B cell (primary cell): ENCODE results near the gene MLLT3. TPM values are rescaled to one million over a fixed set of nuclear protein-coding genes. Genes with fewer than 3 reads are reported as not detected.

Experiments used
- ATAC-seq: fragments of 200-7000 bp; cut with Tn5 transposase; one replicate; pipeline ENCODE4 v1.10.0; 2021; ENCODE audit warnings: low read depth, mild to moderate bottlenecking, moderate number of reproducible peaks, moderate library complexity
- CTCF ChIA-PET: fragments of 350-600 bp; sonication (Branson Sonifier 250); formaldehyde crosslinking; loops from one replicate; lab custom pipeline; 2021; ENCODE audit warnings: antibody characterized with exemption, inconsistent platforms; lab: Charles Lee
- POLR2A ChIA-PET: fragments of 350-600 bp; sonication (Branson Sonifier 250); formaldehyde crosslinking; loops from one replicate; lab custom pipeline; 2021; ENCODE audit warnings: antibody characterized with exemption; lab: Charles Lee
- DNase-seq: peaks from one replicate; pipeline ENCODE4 v3.0.0; 2013
- H2AFZ ChIP-seq: 2 replicates; pipeline ENCODE4 v1.6.1; 2012; ENCODE audit warnings: mild to moderate bottlenecking, low read depth, low read length; ENCODE audit not compliant: insufficient read depth, poor library complexity, severe bottlenecking
- H3K27ac ChIP-seq, 2 donors: 1 replicate in 1 of 2; 2 replicates in 1 of 2; pipeline ENCODE4 v1.5.1; 2012 to 2013; ENCODE audit warnings: low read length in 2 of 2, mild to moderate bottlenecking in 2 of 2, moderate library complexity in 1 of 2
- H3K27me3 ChIP-seq, 4 experiments: fragments of 200-600 bp in 1 of 4; sonication (generic) in 1 of 4; replicated peaks in 1 of 4; 1 replicate in 2 of 4; 2 replicates in 2 of 4; pipeline versions ENCODE4 v1.6.1 to v1.7.0; 2013 to 2016; ENCODE audit warnings: low read length in 3 of 4, mild to moderate bottlenecking in 2 of 4, mixed read lengths in 1 of 4, moderate library complexity in 1 of 4; ENCODE audit not compliant: insufficient read depth in 4 of 4, control insufficient read depth in 3 of 4; ENCODE audit errors: control extremely low read depth in 1 of 4
- H3K36me3 ChIP-seq, 2 experiments: replicated peaks in 1 of 2; 1 replicate in 1 of 2; 2 replicates in 1 of 2; pipeline versions ENCODE4 v1.6.1 to v1.7.1; 2013; ENCODE audit warnings: low read length in 1 of 2; ENCODE audit not compliant: insufficient read depth in 2 of 2, control insufficient read depth in 1 of 2; ENCODE audit errors: control extremely low read depth in 1 of 2, extremely low read depth in 1 of 2
- H3K4me1 ChIP-seq, 2 donors: fragments of 200-600 bp in 1 of 2; sonication (generic) in 1 of 2; 1 replicate in 1 of 2; 2 replicates in 1 of 2; pipeline versions ENCODE4 v1.5.1 to v1.6.1; 2013 to 2017; ENCODE audit warnings: low read length in 2 of 2; ENCODE audit not compliant: control insufficient read depth in 2 of 2, insufficient read depth in 2 of 2
- H3K4me2 ChIP-seq: replicated peaks from 2 replicates; pipeline ENCODE3; 2012; ENCODE audit warnings: mild to moderate bottlenecking, low read depth, low read length; ENCODE audit not compliant: poor library complexity, severe bottlenecking
- H3K4me3 ChIP-seq, 5 experiments: fragments of 200-600 bp in 1 of 5; sonication (generic) in 1 of 5; 1 replicate in 3 of 5; 2 replicates in 2 of 5; pipeline versions ENCODE4 v1.5.1 to v1.7.0; 2011 to 2016; ENCODE audit warnings: low read length in 4 of 5, mild to moderate bottlenecking in 4 of 5, low read depth in 2 of 5, control low read depth in 1 of 5, moderate library complexity in 1 of 5; ENCODE audit not compliant: insufficient read depth in 1 of 5; ENCODE audit errors: control extremely low read depth in 1 of 5, extremely low read depth in 1 of 5
- H3K79me2 ChIP-seq: fragments of 200-600 bp; sonication (generic); one replicate; pipeline ENCODE4 v1.6.0; 2016; ENCODE audit warnings: low read length; ENCODE audit not compliant: control insufficient read depth, insufficient read depth
- H3K9ac ChIP-seq: fragments of 200-600 bp; sonication (generic); 2 replicates; pipeline ENCODE4 v1.6.1; 2017; ENCODE audit warnings: mild to moderate bottlenecking, low read length, moderate library complexity
- H3K9me3 ChIP-seq, 3 donors: one replicate each; pipeline versions ENCODE4 v1.6.1 to v1.7.1; 2013; ENCODE audit warnings: low read length in 2 of 3; ENCODE audit not compliant: control insufficient read depth in 2 of 3, insufficient read depth in 1 of 3; ENCODE audit errors: control extremely low read depth in 1 of 3
- H4K20me1 ChIP-seq: 2 replicates; pipeline ENCODE4 v1.6.0; 2012; ENCODE audit warnings: mild to moderate bottlenecking, low read length; ENCODE audit not compliant: insufficient read depth, control insufficient read depth, poor library complexity, severe bottlenecking
- H3K27ac Mint-ChIP-seq: one replicate; pipeline ENCODE4 v1.8.0; 2021; ENCODE audit warnings: mixed read lengths
- H3K27me3 Mint-ChIP-seq: one replicate; pipeline ENCODE4 v1.8.0; 2021; ENCODE audit warnings: mixed read lengths
- H3K4me1 Mint-ChIP-seq: one replicate; pipeline ENCODE4 v1.8.0; 2021; ENCODE audit warnings: mixed read lengths
- H3K4me3 Mint-ChIP-seq: one replicate; pipeline ENCODE4 v1.8.0; 2021; ENCODE audit warnings: mixed read lengths
- H3K9me3 Mint-ChIP-seq: one replicate; pipeline ENCODE4 v1.8.0; 2022; ENCODE audit warnings: mixed read lengths; ENCODE audit not compliant: insufficient read depth
- EZH2 ChIP-seq: IDR thresholded peaks from 2 replicates; pipeline ENCODE4 v1.6.1; 2012; ENCODE audit warnings: borderline replicate concordance, low read depth, mild to moderate bottlenecking, moderate library complexity, low read length; ENCODE audit not compliant: insufficient read depth, poor library complexity, severe bottlenecking
- whole genome bisulfite sequencing: methylation state at CpG from one replicate; pipeline ENCODE4 v1.1.5; 2013; ENCODE audit warnings: missing lambda C conversion rate; ENCODE audit not compliant: insufficient coverage; 5-methylcytosine and 5-hydroxymethylcytosine counted together
- intact Hi-C: fragments of 100-400 bp; cut with micrococcal nuclease; formaldehyde crosslinking; loops from one replicate; pipeline ENCODE4 v1.10.0; 2022
- polyA plus RNA-seq: library from polyadenylated mRNA; depleted of rRNA; stranded (reverse); fragments of >200 nt; gene quantifications from 2 replicates; pipeline ENCODE4 v1.2.3, GENCODE V29; 2012
- total RNA-seq, 2 donors: library from RNA; stranded (reverse); fragments of 120-200 nt in 1 of 2; gene quantifications; 1 replicate in 1 of 2; 2 replicates in 1 of 2; pipeline versions ENCODE4 v1.2.3 to v1.2.4, GENCODE V29; 2013 to 2022
- TF ChIP-seq, protein P1 (sequence below): fragments of 200-600 bp; IDR thresholded peaks from one replicate; pipeline ENCODE4 v1.8.0; 2022; ENCODE audit warnings: antibody characterized with exemption, mild to moderate bottlenecking

Gene MLLT3
- total and polyA plus RNA-seq, 2 donors (not counting 1 experiment from before 2014, with no cell fraction given) = 3.4 to 3.6 TPM

DNA sequence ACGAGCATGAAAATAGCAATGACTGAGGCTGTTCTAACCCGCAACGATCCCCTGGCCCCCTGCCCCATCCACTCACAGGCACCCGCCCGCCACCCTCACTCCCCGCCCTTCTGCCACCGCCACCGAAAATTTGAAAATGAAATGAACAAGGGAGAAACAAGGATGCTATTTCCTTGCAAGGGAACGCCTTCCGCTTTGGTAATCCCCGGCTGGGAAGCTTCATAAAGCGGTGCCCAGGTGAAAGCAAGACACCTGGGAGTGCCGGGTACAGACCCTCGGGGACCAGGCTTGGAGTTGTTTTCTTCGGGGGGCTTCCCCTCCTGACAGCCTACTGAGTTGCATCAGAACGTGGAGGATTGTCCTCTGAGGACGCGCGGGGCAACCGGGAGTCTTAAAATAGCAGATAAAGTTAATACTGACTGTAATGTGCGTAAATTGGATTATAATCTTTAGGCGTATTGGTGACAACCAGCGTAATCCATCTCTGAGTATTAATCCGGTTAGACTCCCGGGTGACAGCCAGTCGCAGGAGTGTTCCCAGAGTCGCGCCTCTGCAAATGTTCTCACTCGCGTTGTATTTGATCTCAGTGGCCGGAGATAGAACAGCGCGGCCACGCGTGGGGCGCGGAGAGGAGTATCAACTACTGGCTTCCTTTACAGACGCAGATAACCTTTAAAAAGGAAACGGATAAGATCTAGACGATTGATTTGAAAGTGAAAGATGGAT lies 885 bp upstream of the MLLT3 start:
- peak overlapping the region in 1 of 2 donors; percentile 40 for H3K27ac ChIP-seq
- Mint-ChIP-seq H3K4me1 (peaks cover 38% of the 10 kb centered on the region), H3K27ac (peak overlapping the region; percentile 92), H3K9me3 (no peaks in the 10 kb centered on the region), H3K4me3 (peak overlapping the region; percentile 92), H3K27me3 (peaks cover 19% of the 10 kb centered on the region)
- ATAC-seq (peak; percentile 12), DNase-seq (peak; percentile 69)
- no peaks in the 10 kb centered on the region for H3K36me3 ChIP-seq
- POLR2A ChIA-PET = interaction anchor here (0.9 to 2.0 kb wide), 2 partner anchors 61 to 712 kb away, joined by 6 to 7 read pairs; partner anchors contain the start of genes FOCAD and KLHL9
- peak overlapping the region; percentile 88 for H3K9ac ChIP-seq
- H3K79me2 ChIP-seq = no peaks in the 10 kb centered on the region
- H3K9me3 ChIP-seq = peaks cover 0 to 4% (median 0%) of the 10 kb centered on the region in 3 donors
- peaks cover 0 to 15% (median 7%) of the 10 kb centered on the region in 4 experiments for H3K27me3 ChIP-seq
- peak overlapping the region; percentile 67 to 96 (median 91) for H3K4me3 ChIP-seq
- intact Hi-C loops = loop anchor here (5.0 kb wide), 4 partner anchors 409 to 714 kb away; partner anchors contain the start of genes HACD4 and KLHL9
- CTCF ChIA-PET = interaction anchor here (1.3 to 5.5 kb wide), 10 partner anchors 13 to 695 kb away, joined by 3 to 79 read pairs (median 9); partner anchors contain the start of gene FOCAD
- no peak for TF ChIP-seq EZH2
- TF ChIP-seq, protein P1, sequence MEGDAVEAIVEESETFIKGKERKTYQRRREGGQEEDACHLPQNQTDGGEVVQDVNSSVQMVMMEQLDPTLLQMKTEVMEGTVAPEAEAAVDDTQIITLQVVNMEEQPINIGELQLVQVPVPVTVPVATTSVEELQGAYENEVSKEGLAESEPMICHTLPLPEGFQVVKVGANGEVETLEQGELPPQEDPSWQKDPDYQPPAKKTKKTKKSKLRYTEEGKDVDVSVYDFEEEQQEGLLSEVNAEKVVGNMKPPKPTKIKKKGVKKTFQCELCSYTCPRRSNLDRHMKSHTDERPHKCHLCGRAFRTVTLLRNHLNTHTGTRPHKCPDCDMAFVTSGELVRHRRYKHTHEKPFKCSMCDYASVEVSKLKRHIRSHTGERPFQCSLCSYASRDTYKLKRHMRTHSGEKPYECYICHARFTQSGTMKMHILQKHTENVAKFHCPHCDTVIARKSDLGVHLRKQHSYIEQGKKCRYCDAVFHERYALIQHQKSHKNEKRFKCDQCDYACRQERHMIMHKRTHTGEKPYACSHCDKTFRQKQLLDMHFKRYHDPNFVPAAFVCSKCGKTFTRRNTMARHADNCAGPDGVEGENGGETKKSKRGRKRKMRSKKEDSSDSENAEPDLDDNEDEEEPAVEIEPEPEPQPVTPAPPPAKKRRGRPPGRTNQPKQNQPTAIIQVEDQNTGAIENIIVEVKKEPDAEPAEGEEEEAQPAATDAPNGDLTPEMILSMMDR = no peak
- WGBS = 0% methylated on average over 29 of the region's 40 CpGs
- H4K20me1 ChIP-seq = no peaks in the 10 kb centered on the region
- H2AFZ ChIP-seq = peak overlapping the region; percentile 88
- peak overlapping the region; percentile 96 for H3K4me2 ChIP-seq
- peaks cover 23 to 41% of the 10 kb centered on the region in 2 donors for H3K4me1 ChIP-seq
